IMR-90 (cell line): ENCODE measurements around the gene FAM171A1. TPM values are rescaled to one million over a fixed set of nuclear protein-coding genes. Genes with fewer than 3 reads are reported as not detected.

Experiments
- ATAC-seq: fragments of 200-7000 bp; cut with Tn5 transposase; 2 replicates; pipeline ENCODE4 v1.9.1; 2020; ENCODE audit warnings: low read depth, mild to moderate bottlenecking, moderate library complexity
- BruUV-seq: library from RNA; stranded (reverse); fragments of 400-500 nt; replicated peaks from 2 replicates; lab custom pipeline; 2021; lab: Mats Ljungman, UMichigan
- CTCF ChIA-PET: fragments of 300-600 bp; formaldehyde crosslinking; extraction: SDS; loops from one replicate; lab custom pipeline; 2021; ENCODE audit warnings: antibody characterized with exemption; lab: Yijun Ruan, JAX
- POLR2A ChIA-PET: fragments of 300-600 bp; sonication (Branson Sonifier 250); formaldehyde crosslinking; loops from one replicate; lab custom pipeline; 2022; ENCODE audit warnings: antibody characterized with exemption; ENCODE audit not compliant: unreplicated experiment; lab: Charles Lee
- DNase-seq: peaks from one replicate; pipeline ENCODE4 v3.0.0; 2013
- H2AFZ ChIP-seq: replicated peaks from 2 replicates; pipeline ENCODE3; 2013; ENCODE audit warnings: low read length, mild to moderate bottlenecking; ENCODE audit not compliant: poor library complexity
- H2AK5ac ChIP-seq: 2 replicates; pipeline ENCODE4 v1.6.1; 2013; ENCODE audit warnings: low read depth, low read length, inconsistent platforms
- H2AK9ac ChIP-seq: replicated peaks from 2 replicates; pipeline ENCODE3; 2013; ENCODE audit warnings: mild to moderate bottlenecking, low read depth, low read length, moderate library complexity; ENCODE audit not compliant: poor library complexity
- H2BK120ac ChIP-seq: 2 replicates; pipeline ENCODE4 v1.6.1; 2013; ENCODE audit warnings: low read depth, low read length, inconsistent platforms
- H2BK15ac ChIP-seq: 3 replicates; pipeline ENCODE4 v1.6.1; 2013; ENCODE audit warnings: low read depth, low read length, inconsistent platforms
- H2BK20ac ChIP-seq: 2 replicates; pipeline ENCODE4 v1.6.1; 2013; ENCODE audit warnings: low read depth, mild to moderate bottlenecking, inconsistent platforms, low read length, moderate library complexity
- H2BK5ac ChIP-seq: 2 replicates; pipeline ENCODE4 v1.6.1; 2013; ENCODE audit warnings: mild to moderate bottlenecking, low read depth, low read length, inconsistent platforms; ENCODE audit not compliant: poor library complexity, severe bottlenecking
- H3K14ac ChIP-seq: replicated peaks from 2 replicates; pipeline ENCODE4 v1.6.1; 2013; ENCODE audit warnings: low read depth, low read length, inconsistent platforms
- H3K18ac ChIP-seq: 2 replicates; pipeline ENCODE4 v1.6.1; 2013; ENCODE audit warnings: low read depth, low read length, control low read depth
- H3K23ac ChIP-seq: 2 replicates; pipeline ENCODE4 v1.6.1; 2013; ENCODE audit warnings: low read depth, low read length, inconsistent platforms
- H3K27ac ChIP-seq: 2 replicates; pipeline ENCODE4 v1.5.1; 2013; ENCODE audit warnings: mild to moderate bottlenecking, control low read depth, low read length; ENCODE audit not compliant: insufficient read depth
- H3K27me3 ChIP-seq: 2 replicates; pipeline ENCODE4 v1.6.1; 2013; ENCODE audit warnings: low read length; ENCODE audit not compliant: control insufficient read depth, insufficient read depth
- H3K36me3 ChIP-seq: 2 replicates; pipeline ENCODE4 v1.6.1; 2013; ENCODE audit warnings: low read length, mixed read lengths; ENCODE audit not compliant: control insufficient read depth, insufficient read depth
- H3K4ac ChIP-seq: 2 replicates; pipeline ENCODE4 v1.6.1; 2013; ENCODE audit warnings: low read depth, low read length, inconsistent platforms
- H3K4me1 ChIP-seq: 2 replicates; pipeline ENCODE4 v1.6.1; 2013; ENCODE audit warnings: low read length, mixed read lengths; ENCODE audit not compliant: control insufficient read depth, insufficient read depth
- H3K4me2 ChIP-seq: 2 replicates; pipeline ENCODE4 v1.6.1; 2013; ENCODE audit warnings: low read depth, mild to moderate bottlenecking, control low read depth, low read length, moderate library complexity
- H3K4me3 ChIP-seq: 2 replicates; pipeline ENCODE4 v1.5.1; 2013; ENCODE audit warnings: low read depth, mild to moderate bottlenecking, control low read depth, low read length, moderate library complexity; ENCODE audit not compliant: insufficient read depth
- H3K56ac ChIP-seq: 2 replicates; pipeline ENCODE4 v1.6.1; 2013; ENCODE audit warnings: low read length, inconsistent platforms; ENCODE audit not compliant: insufficient read depth; ENCODE audit errors: extremely low read depth
- H3K79me1 ChIP-seq, 2 experiments: 2 replicates each; pipeline ENCODE4 v1.6.1; 2013; ENCODE audit warnings: low read length in 2 of 2, inconsistent platforms in 1 of 2, low read depth in 1 of 2
- H3K9ac ChIP-seq: 2 replicates; pipeline ENCODE4 v1.6.1; 2013; ENCODE audit warnings: low read depth, low read length, control low read depth
- H3K9me1 ChIP-seq: 2 replicates; pipeline ENCODE4 v1.6.1; 2013; ENCODE audit warnings: low read length, inconsistent platforms; ENCODE audit not compliant: insufficient read depth
- H3K9me3 ChIP-seq: 2 replicates; pipeline ENCODE4 v1.6.1; 2013; ENCODE audit warnings: low read length; ENCODE audit not compliant: control insufficient read depth, insufficient read depth
- H4K20me1 ChIP-seq: 2 replicates; pipeline ENCODE4 v1.6.1; 2013; ENCODE audit warnings: low read length, inconsistent platforms; ENCODE audit not compliant: insufficient read depth
- H4K5ac ChIP-seq: 2 replicates; pipeline ENCODE4 v1.6.1; 2013; ENCODE audit warnings: mild to moderate bottlenecking, low read depth, low read length, control low read depth
- H4K8ac ChIP-seq, 2 experiments: 2 replicates each; pipeline ENCODE4 v1.6.1; 2013; ENCODE audit warnings: low read depth in 2 of 2, low read length in 2 of 2, control low read depth in 1 of 2, inconsistent platforms in 1 of 2
- H4K91ac ChIP-seq: 2 replicates; pipeline ENCODE4 v1.6.1; 2013; ENCODE audit warnings: low read depth, low read length, inconsistent platforms; ENCODE audit not compliant: insufficient read depth
- BHLHE40 ChIP-seq: fragments of 150-350 bp; IDR thresholded peaks from 2 replicates; pipeline ENCODE4 v1.6.1; 2016; ENCODE audit warnings: mild to moderate bottlenecking, low read depth, low read length
- CEBPB ChIP-seq: IDR thresholded peaks from 2 replicates; pipeline ENCODE4 v1.6.1; 2012; ENCODE audit warnings: low read depth, low read length, improper control_type of control experiment
- CHD1 ChIP-seq: IDR thresholded peaks from 2 replicates; pipeline ENCODE4 v1.6.1; 2012; ENCODE audit warnings: low read depth, low read length, improper control_type of control experiment
- CTCF ChIP-seq: conservative IDR thresholded peaks from 2 replicates; pipeline ENCODE4 v1.5.1; 2012; ENCODE audit warnings: mild to moderate bottlenecking, low read depth, low read length, improper control_type of control experiment
- FOS ChIP-seq: fragments of 150-350 bp; IDR thresholded peaks from 2 replicates; pipeline ENCODE4 v1.6.1; 2016; ENCODE audit warnings: low read depth, low read length
- MAZ ChIP-seq: IDR thresholded peaks from 2 replicates; pipeline ENCODE4 v1.6.1; 2012; ENCODE audit warnings: low read depth, mild to moderate bottlenecking, low read length, improper control_type of control experiment, moderate library complexity, borderline replicate concordance
- MXI1 ChIP-seq: IDR thresholded peaks from 2 replicates; pipeline ENCODE4 v1.6.1; 2012; ENCODE audit warnings: low read depth, mild to moderate bottlenecking, low read length, moderate library complexity, borderline replicate concordance
- POLR2A ChIP-seq: IDR thresholded peaks from 2 replicates; pipeline ENCODE4 v1.6.1; 2012; ENCODE audit warnings: mild to moderate bottlenecking, low read depth, low read length
- RAD21 ChIP-seq: IDR thresholded peaks from 2 replicates; pipeline ENCODE4 v1.6.1; 2012; ENCODE audit warnings: low read length, improper control_type of control experiment
- RFX5 ChIP-seq: IDR thresholded peaks from 2 replicates; pipeline ENCODE4 v1.8.0; 2012; ENCODE audit warnings: low read depth, mild to moderate bottlenecking, low read length, moderate library complexity
- SMC3 ChIP-seq: fragments of 150-350 bp; IDR thresholded peaks from 2 replicates; pipeline ENCODE4 v1.6.1; 2016; ENCODE audit warnings: low read depth, mild to moderate bottlenecking, antibody characterized with exemption, low read length, moderate library complexity
- WGBS, 2 experiments: methylation state at CpG; one replicate each; pipeline versions ENCODE4 v1.1.5 to v1.1.7; 2013; ENCODE audit warnings: missing lambda C conversion rate in 2 of 2; ENCODE audit not compliant: insufficient read length in 1 of 2; ENCODE audit errors: extremely low coverage in 2 of 2; 5-methylcytosine and 5-hydroxymethylcytosine counted together
- dilution Hi-C: fragments of 300-500 bp; cut with HindIII; formaldehyde crosslinking; loops from one replicate; pipeline ENCODE4 v1.14.3; 2018; ENCODE audit warnings: low sequenced_read_pairs; ENCODE audit not compliant: unreplicated experiment
- in situ Hi-C: fragments of 300-500 bp; cut with MboI; formaldehyde crosslinking; loops from 3 replicates; pipeline ENCODE4 v1.14.3; 2019; ENCODE audit warnings: low sequenced_read_pairs, inconsistent platforms, mixed read lengths
- intact Hi-C: fragments of 100-400 bp; cut with micrococcal nuclease; formaldehyde crosslinking; loops from 2 replicates; pipeline ENCODE4 v1.10.0; 2022
- polyA plus RNA-seq, 3 experiments: library from polyadenylated mRNA; depleted of rRNA; stranded (reverse); fragments of >200 nt; gene quantifications; 2 replicates each; pipeline ENCODE4 v1.2.3, GENCODE V29; 2012; ENCODE audit warnings: low replicate concordance in 1 of 3
- total RNA-seq: library from RNA; depleted of rRNA; stranded (reverse); fragments of >200 nt; gene quantifications from 2 replicates; pipeline ENCODE4 v1.2.3, GENCODE V29; 2012

The FAM171A1 gene
- total and polyA plus RNA-seq, 2 of the 4 experiments (the other 2 are of a cell fraction), result 20.3 to 30.6 TPM

- H4K91ac ChIP-seq, result peak overlapping the region; percentile 84
- H4K8ac ChIP-seq, result peak overlapping the region in 1 of 2 experiments; percentile 79; a peak in 3 of 4 replicates
- no peak overlapping the region; the same call in 1 of the 2 replicates for H3K4me3 ChIP-seq
- peak overlapping the region; percentile 35 for H2AFZ ChIP-seq
- no peak overlapping the region for H3K9ac ChIP-seq
- no peaks in the 10 kb centered on the region for H3K9me3 ChIP-seq
- H2AK9ac ChIP-seq, result no peak overlapping the region
- H3K9me1 ChIP-seq, result peaks cover 8% of the 10 kb centered on the region
- H3K18ac ChIP-seq, result peak overlapping the region; percentile 55; the same call in 1 of the 2 replicates
- no peaks in the 10 kb centered on the region for H3K27me3 ChIP-seq
- DNase-seq (peak; percentile 93), ATAC-seq (peak; percentile 82)
- CTCF ChIA-PET, result interaction anchor here (0.6 to 2.6 kb wide), 5 partner anchors 13 to 159 kb away, joined by 3 to 7 read pairs (median 3); partner anchors contain the start of gene FAM171A1
- peaks cover 4% of the 10 kb centered on the region for H3K4me1 ChIP-seq
- peaks cover 2% of the 10 kb centered on the region; the same call in 1 of the 2 replicates for H4K20me1 ChIP-seq
- H3K23ac ChIP-seq, result peak overlapping the region; percentile 61
- H3K14ac ChIP-seq, result peak overlapping the region; percentile 92
- peak overlapping the region; percentile 26 for H3K27ac ChIP-seq
- TF ChIP-seq MAZ, result no peak
- TF ChIP-seq MXI1, result no peak
- TF ChIP-seq CEBPB, result peak; percentile 62; the same call in 1 of the 2 replicates
- no peak for TF ChIP-seq CHD1
- TF ChIP-seq SMC3, result no peak
- peak; percentile 56; the same call in 1 of the 2 replicates for TF ChIP-seq BHLHE40
- TF ChIP-seq FOS, result peak; percentile 88
- no peak for TF ChIP-seq RFX5
- no peak for TF ChIP-seq POLR2A
- TF ChIP-seq CTCF, result no peak
- no peak for TF ChIP-seq RAD21
- H2BK120ac ChIP-seq, result peak overlapping the region; percentile 86
- peak overlapping the region; percentile 49; the same call in 2 of the 3 replicates for H2BK15ac ChIP-seq
- intact Hi-C loops, result loop anchor here (2.0 kb wide), 1 partner anchor 159 kb away; the partner anchor contains the start of gene FAM171A1
- POLR2A ChIA-PET, result interaction anchor here (0.7 kb wide), 1 partner anchor 43 kb away, joined by 3 read pairs; no protein-coding TSS in a partner anchor
- H3K56ac ChIP-seq, result no peak overlapping the region; the same call in 1 of the 2 replicates
- no TSS peak for BruUV-seq
- peaks cover 0 to 26% of the 10 kb centered on the region in 2 experiments; a peak in 2 of 4 replicates for H3K79me1 ChIP-seq
- H3K4me2 ChIP-seq, result peak overlapping the region; percentile 67; the same call in 1 of the 2 replicates
- H3K4ac ChIP-seq, result peak overlapping the region; percentile 87
- in situ Hi-C loops, result no loop called here
- H2AK5ac ChIP-seq, result peak overlapping the region; percentile 73
- peaks cover 12% of the 10 kb centered on the region for H3K36me3 ChIP-seq
- H2BK20ac ChIP-seq, result peak overlapping the region; percentile 90
- peak overlapping the region; percentile 81 for H2BK5ac ChIP-seq
- H4K5ac ChIP-seq, result 0 out of 2 replicates have a peak overlapping the region, but pooled peaks have one; percentile 5
- no CpG with 5 or more reads among the region's 6 CpGs for WGBS, 2 experiments
- dilution Hi-C loops, result no loop called here
Observed at GRCh38 chr10:15211464-15211979, 159.6 kb downstream of the FAM171A1 start.
